ENCODE data around the gene CFAP77.

DNA sequence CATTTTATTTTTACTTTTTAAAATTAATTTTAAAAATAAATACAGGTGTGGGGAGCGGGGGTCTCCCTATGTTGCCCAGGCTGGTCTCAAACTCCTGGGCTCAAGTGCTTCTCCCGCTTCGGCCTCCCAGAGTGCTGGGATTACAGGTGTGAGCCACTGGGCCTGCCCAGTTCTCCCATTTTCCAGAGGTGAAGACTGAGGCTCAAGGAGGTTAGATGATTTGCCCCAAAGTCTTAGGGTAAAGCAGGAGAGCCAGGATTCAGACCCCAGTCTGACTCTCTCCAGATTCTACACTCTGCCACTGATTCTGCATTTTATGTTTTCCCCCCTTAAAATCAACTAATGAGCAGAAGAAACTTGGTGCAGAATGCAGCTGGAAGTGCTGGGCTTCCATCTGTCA, 36.9 kb downstream of the CFAP77 start:
- TF ChIP-seq CTCF (IDR thresholded peaks at IDR 0.05) = no peak
- TF ChIP-seq PBX3 (IDR thresholded peaks at IDR 0.05) = no peak
- TF ChIP-seq ZBTB33 (IDR thresholded peaks at IDR 0.05; ENCODE audit: borderline replicate concordance, low read depth) = no peak
- TF ChIP-seq ELF1 (IDR thresholded peaks at IDR 0.05) = no peak
